NCI-H1105 (cell line): ENCODE results near the gene ZNF236.
A peak's percentile ranks its signal among the peaks of the same experiment; 100 is the strongest.
"Not testable (repeated sequence)": the region's sequence is repeated elsewhere in the genome, so short reads cannot be mapped to it uniquely, and the experiment has no call there.

Experiments
- DNase-seq: peaks from one replicate; lab custom pipeline; 2025; lab: John Stamatoyannopoulos, UW

Gene ZNF236

GRCh38 chr18:76948345-76948744 lies 126.0 kb downstream of the ZNF236 start:
- DNase-seq = no peak

- DNase-seq = no peak
Measured at GRCh38 chr18:76951456-76952247, 129.3 kb downstream of the ZNF236 start.

GRCh38 chr18:76952747-76953146 lies 130.4 kb downstream of the ZNF236 start:
- DNase-seq = no peak

- no peak for DNase-seq
Measured at GRCh38 chr18:76953156-76953555, 130.8 kb downstream of the ZNF236 start.

- peak; percentile 49 for DNase-seq
Measured at GRCh38 chr18:76953583-76954233, 131.4 kb downstream of the ZNF236 start.

- no peak for DNase-seq
Measured at GRCh38 chr18:76955524-76956170, 133.3 kb downstream of the ZNF236 start.

GRCh38 chr18:76956648-76957047 lies 134.3 kb downstream of the ZNF236 start:
- no peak for DNase-seq

GRCh38 chr18:76957384-76958355 lies 135.3 kb downstream of the ZNF236 start:
- DNase-seq = no peak

- peak; percentile 71 for DNase-seq
Measured at GRCh38 chr18:76958692-76959341, 136.5 kb downstream of the ZNF236 start.

- no peak for DNase-seq
Measured at GRCh38 chr18:76959605-76960004, 137.2 kb downstream of the ZNF236 start.

GRCh38 chr18:76960528-76961035 lies 138.2 kb downstream of the ZNF236 start:
- DNase-seq = no peak

GRCh38 chr18:76962851-76963250 lies 140.5 kb downstream of the ZNF236 start:
- no peak for DNase-seq

GRCh38 chr18:76963936-76964335 lies 141.6 kb downstream of the ZNF236 start:
- no peak for DNase-seq

GRCh38 chr18:76965555-76966151 lies 143.3 kb downstream of the ZNF236 start:
- not testable (repeated sequence) for DNase-seq

- not testable (repeated sequence) for DNase-seq
Measured at GRCh38 chr18:76967299-76967698, 144.9 kb downstream of the ZNF236 start.

- DNase-seq = no peak
Measured at GRCh38 chr18:76967721-76968472, 145.5 kb downstream of the ZNF236 start.

GRCh38 chr18:76970770-76971559 lies 148.6 kb downstream of the ZNF236 start:
- DNase-seq = no peak

- DNase-seq = no peak
Measured at GRCh38 chr18:76972241-76972640, 149.9 kb downstream of the ZNF236 start.
